Fibroblast of skin of right biceps (primary cell): ENCODE measurements around the gene DHX35.

Source experiments
- DNase-seq: peaks from one replicate; pipeline ENCODE4 v3.0.0-alpha.2; 2013

The DHX35 gene

DNA sequence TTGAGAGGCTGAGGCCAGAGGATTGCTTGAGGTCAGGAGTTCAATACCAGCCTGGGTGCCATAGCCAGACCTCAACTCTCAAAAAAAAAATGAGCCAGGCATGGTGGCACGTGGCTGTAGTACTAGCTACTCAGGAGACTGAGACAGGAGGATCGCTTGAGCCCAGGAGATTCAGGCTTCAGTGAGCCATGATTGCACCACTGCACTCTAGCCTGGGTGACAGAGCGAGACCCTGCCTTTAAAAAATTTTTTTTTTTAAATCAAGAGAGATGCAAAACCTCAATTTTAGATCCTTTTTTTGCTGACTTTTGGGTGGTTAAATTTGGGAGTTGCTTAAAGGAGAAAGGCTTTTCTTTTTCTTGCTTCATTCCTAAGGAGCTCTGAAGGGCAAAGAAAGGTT, 70.9 kb downstream of the DHX35 start:
- no peak for DNase-seq

DNA sequence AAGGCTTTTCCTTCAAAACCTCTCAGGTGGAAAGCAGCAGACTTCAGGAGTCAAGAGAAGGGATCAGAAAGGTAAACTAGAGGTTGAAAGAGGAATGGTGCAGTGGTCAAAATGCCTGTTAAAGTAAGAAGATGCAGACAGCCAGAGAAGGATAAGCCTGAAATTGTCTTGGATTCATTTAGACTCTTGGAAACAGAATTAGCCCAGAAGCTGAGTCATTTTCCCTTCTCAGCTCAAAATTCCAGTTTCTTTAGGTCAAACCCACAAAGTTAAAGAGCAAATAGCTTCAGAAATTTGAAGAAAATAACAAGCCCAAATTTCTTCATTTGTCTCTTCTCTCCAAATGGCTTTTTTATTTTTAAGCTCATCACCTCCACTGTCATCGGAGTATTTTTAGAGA, 73.9 kb downstream of the DHX35 start:
- peak; percentile 30 for DNase-seq

DNA sequence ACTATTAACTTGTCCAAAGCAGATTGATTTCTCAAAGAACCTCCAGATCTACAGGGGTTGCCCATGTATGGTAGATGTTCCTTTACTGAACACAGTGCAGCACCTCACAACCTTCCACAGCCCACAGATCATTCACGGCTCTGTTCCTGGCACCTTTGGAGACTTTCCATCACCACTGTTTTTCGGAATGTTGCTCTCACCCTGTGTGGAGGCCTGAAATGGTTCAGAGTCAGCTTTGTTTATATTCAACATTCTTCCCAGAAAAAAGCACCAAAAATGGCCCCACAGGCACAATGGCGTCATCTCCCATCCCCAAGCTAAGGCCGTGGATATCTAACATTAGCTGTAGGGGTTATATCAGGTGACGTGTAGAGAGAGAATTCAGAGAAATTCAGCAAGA, 74.7 kb downstream of the DHX35 start:
- DNase-seq, result no peak

DNA sequence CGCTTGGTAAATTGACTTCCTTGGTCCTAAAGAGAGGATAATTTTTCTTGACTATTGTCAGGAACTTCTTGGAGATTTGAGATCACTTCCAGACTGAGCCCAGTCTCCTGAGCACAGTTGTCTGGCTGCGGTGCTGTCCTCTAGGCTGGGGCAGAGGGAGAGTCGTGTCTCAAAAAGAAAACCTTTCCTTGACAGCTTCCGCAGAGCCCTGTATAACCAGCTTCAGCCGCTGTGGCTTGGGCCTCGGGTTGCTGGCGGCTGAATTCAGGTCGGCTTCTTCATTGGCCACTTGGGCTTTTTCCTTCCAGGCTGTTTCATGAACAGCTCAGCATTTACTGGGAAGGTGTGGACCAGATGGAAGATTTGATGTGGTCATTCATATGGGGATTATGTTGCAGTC, 75.9 kb downstream of the DHX35 start:
- DNase-seq, result no peak

DNA sequence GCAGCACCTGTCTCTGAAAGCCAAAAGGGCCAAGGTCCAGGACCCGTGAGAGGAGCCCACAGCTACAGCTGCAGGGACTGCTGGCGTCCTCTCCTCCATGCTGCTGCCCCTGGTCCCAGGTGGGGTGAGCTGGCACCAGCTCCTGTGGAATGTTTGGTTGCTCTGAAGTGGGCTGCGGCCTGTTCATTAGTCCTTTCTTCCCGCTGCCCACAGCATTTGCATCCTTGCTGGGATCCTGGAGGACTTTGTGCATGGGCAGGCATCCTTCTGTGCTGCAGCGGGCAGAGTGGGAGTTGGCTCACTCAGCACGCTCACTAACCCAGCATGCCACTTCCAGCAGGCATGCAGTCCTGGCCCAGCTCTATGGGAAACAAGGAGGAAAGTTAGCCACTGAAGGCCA, 76.4 kb downstream of the DHX35 start:
- DNase-seq, result no peak

DNA sequence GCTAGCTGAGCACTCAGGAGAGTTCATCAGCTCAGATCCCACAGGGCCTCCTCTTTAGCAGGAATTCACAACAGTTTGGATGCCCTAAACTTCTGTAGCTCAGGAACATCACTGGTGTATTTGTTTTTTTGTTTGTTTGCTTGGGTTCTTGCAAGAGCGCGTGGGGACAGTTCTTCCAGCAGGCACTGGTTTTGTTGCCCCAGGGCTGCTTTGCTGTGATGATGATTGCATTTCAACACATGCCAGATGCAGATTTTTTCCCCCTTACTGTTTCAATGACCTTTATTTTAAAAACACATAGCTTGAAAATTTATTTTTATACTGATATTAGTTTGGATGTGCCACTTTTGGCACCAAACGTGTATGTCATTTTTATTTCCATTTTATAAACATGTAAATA, 77.1 kb downstream of the DHX35 start:
- DNase-seq, result no peak

DNA sequence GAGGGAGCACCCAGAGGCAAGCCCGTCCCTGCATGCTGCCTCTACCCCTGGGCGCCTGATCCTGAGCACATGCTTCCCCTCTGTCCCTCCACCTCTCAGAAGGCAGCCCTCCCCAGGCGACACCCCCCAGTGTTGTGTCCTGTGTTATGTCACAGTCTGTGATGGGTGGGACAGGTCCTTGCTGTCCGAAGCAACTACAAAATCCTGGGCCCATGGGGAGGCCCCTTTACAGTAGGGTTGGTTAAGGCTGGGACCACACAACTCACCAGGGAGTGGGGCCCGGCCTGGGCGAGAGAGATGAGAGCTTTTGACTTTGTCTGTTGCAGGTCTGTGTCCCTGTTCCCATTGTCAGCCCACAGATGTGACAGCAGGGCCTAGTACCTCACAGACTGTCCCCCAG, 78.0 kb downstream of the DHX35 start:
- no peak for DNase-seq

DNA sequence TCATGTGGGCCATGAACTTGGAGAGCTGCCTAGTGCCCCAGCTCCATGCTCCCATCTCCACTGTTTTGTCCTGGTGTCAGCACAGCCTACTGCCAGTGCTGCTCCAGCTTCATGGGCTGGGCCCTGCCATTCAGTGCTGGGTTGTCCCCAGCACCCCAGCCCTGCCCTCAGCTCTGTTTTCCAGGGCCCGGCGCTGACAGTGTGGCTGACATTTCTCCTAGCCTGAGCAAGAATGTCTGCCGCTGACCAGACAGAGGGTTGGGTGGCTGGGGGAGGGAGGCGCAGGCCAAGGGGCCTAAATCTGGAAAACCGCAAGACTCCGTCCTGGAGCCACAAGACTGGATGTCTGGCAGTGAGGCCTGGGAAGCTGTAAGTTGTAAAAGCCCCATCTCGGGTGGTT, 78.9 kb downstream of the DHX35 start:
- DNase-seq, result no peak

DNA sequence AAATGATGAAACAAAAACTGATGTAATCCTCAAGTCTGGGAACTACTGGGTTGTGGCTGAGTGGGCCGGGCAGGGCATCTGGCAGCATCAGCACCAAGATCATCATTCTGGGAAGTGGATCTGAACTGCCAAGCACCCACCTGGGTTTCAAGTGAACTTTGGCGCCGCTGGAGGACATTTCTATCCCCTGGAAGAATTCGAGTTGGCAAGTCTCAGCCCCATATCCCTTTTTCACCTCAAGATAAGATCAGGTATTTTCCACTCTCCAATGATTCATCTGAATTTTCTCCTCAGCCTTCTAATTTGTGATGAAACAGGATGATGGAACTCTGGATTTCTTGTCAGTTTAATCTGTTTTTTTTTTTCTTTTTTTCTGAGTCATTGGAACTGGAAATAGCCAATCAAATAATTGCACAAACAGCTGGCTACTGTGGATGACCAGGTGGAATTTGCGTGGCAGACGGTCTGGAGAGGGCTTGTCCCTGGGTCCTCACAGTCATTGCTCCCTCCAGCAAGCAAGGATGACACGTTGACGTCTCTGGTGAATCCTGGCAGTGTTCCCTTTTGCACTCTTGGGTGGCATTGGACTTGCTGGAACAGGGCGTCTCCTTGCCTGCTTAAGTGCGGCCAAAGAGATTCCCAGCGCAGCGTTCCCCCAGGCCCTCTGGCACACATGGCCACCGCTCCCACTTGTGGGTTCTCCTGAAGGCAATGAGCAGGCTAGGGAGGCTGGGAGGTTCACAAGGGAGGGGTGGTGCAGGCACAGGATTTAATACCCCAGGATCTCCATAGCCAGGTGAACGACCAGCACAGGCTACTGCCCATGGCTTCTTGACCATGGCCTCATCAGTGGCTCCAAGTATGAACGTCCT, 80.4 kb downstream of the DHX35 start:
- peak; percentile 59 for DNase-seq

DNA sequence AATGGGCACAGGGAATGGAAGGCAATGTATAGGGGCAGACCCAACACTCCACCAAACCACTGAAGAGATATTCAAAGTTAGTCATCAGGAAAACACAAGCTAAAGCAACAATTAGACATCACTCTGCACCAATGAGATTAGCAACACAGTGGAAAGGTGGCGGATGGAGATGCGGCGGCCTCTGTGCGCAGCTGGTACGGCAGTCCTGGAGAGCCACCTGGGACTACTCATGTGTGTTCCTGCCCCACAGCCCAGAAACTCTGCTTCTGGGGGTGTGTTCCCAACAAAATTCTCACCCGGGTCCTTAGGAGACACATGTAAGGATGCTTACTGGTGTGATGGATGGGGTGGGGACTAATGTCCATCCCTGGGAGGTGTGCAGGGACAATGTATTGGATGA, 82.4 kb downstream of the DHX35 start:
- no peak for DNase-seq

DNA sequence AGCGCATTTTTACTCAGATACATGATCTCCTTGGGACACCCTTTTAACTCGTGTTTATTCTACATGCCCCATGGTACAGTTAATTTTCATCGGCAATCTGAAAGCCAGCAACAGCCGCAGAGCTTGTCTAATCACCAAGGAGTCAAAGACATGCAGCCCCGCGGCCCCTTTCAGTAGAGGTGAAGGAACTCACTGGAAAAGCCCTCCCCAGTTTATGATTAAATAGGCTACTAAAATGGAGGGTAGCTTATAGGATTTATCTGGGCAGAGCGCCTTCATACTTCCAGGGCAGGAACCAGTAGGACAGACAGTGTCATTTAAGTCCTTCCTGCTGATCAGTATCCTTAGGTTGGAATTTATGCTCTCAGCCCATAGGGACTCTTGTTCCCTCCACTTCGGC, 83.5 kb downstream of the DHX35 start:
- no peak for DNase-seq

DNA sequence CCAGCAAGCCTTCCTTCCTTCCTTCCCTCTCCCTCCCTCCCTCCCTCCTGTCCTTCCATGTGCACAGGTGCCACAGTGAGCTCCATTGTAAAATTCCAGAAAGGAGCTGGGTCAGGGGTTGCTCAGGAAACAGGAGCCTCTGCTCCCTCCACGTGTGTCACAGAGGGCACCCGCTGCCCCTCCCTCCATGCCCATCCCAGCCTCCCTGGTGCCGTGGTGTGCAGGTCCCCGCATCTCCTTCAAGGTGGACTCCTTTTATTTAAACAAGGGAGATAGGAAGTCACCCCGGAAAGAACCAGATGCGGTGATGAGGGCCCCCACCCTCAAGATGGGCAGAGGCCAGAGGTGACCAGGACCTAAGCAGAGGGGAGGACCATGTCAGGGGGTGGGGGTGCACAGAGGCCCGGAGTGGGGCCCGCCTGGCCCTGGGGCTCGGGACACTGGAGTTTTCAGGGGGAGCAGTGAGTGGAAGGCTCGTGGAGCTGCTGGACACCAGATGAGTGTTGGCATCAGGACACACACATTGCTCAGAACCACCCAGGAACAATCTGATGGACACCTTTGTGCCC, 85.4 kb downstream of the DHX35 start:
- DNase-seq, result no peak

DNA sequence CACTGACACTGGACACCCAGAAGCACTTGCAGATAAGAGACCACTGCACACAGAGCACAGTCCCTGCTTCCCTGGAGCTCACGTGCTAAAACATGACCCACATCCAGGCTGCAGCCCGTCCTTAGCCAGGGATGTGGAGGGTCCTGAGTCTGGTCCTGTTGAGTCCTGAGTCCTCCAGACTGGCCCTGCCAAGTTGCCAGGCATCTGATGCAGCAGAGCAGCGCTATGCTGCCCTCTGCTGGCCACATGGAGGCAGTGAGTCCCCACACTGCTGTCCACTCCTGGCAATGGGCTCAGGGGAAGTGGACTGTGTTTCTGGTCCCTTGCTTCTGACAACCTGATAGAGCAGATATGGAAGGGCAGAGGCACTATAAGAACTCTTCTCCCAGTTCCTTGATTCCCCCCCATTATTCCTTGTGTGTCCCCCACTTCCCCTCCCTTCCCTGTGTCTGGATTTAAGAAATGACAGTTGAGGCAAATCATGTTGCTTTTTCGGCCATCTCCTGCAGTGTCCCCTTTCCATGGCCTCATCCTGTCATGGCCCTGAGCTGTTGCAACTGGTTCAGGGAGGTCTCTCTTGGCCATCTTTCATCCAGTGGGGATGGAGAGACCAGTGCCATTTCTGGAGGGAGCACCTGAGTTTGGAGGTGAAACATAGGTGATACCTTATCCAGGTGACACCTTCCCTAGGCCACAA, 86.0 kb downstream of the DHX35 start:
- peak; percentile 67 for DNase-seq

DNA sequence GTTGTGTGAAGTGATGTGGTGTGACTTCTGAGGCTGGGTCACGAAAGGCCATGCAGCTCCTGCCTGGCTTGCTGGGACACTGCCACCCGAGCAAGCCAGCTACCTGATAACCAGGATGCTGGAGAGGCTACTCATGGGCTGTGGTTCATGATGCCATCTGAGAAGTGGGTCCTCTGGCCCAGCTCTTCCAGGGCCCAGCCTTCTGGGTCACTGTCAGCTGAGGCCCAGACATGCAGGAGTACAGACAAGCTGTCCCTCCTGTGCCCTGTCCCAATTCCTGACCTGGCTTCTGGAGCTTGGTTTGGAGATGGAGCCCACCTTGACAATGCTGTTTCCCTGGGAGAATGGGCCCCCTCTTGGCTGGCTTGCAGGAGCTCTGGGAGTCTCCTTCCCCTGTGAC, 87.0 kb downstream of the DHX35 start:
- DNase-seq, result no peak

DNA sequence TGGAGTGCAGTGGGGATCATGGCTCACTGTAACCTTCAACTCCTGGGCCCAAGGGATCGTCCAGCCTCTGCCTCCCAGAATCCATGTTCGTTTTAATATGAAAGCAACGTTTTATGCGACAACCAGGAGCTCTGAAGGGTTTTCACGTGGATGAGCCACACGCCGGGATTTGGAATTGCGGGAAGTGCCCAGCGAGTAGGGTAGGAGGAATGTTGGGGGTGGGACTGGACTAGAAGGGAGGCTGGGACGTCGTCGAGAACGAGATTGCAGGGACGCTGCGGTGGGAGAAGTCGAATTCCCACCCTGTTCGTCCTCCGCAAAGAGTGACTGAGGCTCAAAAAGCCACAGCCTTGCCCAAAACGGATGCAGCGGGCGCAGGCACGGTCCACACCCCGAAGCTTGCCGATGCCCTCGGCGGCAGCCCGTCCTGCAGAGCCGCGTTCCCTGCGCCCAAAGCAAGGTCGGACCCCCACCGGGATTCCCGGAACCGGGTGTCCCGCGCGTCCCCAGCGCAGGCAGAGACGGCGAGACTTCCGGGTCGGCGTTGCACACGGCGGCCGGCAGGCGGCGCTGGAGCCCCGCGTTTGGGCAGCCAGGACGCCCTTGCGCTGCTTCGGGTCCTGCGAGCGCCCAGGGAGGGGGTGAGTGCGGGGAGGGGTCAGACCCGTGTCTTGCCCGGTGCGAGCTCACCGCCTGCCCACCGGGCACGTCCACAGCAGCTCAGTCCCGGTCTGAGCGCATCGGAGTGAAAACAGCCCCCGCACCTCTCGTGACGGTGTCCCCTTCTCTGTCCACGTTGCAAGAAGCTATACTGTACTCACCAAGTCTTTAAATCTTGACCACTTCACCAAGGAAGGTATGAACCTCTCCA, 87.8 kb downstream of the DHX35 start:
- peak; percentile 72 for DNase-seq

DNA sequence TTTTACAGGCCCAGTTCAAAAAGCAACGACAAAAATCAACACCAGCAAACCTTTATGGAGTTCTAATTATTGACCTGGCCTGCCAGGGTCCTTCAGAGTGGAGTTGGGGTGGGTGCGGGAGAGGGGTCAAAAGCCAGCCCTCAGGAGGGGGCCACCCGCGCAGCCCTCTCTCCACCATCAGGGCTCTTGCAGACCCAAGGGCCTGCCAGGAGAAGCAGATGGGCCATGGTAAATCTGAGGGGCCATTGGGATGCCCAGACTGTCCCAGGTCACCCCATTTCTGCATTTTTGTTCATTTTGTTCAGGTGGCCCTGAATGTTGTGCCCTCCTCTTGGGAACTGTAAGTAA, 88.4 kb downstream of the DHX35 start:
- no peak for DNase-seq

DNA sequence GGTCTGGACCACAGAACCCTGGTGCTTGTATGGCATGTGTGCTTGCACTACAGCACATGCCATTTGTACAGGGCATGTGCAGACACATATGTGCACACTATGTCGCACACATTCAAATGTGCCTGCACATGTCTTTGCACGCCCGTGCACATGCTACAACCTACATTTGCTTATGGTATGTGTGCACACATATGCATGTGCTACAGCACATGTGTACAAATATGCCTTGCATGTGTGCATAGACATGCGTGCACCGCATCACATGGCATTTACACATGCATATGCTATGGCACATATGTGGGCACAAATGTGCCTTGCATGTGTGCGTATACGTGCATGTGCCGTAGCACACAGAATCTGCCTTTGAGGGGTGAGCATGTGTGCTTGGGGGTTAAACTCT, 90.5 kb downstream of the DHX35 start:
- no peak for DNase-seq

DNA sequence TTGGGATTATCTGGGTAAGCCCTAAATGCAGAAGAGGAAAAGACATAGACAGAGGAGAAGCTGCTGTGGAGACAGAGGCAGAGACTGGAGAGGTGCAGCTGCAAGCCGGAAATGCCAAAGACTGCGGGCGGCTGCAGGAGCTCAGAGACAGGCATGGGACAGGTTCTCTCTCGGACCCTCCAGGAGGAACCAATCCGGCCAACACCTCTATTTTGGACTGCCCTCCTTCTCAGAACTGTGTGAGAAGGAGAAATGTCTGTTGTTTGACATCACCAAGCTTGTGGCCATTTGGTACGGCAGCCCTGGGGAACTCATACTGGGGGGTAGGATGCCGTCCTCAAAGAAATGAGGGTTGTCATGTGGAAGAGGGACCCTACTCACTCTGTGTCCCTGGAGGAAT, 95.0 kb downstream of the DHX35 start:
- no peak for DNase-seq

DNA sequence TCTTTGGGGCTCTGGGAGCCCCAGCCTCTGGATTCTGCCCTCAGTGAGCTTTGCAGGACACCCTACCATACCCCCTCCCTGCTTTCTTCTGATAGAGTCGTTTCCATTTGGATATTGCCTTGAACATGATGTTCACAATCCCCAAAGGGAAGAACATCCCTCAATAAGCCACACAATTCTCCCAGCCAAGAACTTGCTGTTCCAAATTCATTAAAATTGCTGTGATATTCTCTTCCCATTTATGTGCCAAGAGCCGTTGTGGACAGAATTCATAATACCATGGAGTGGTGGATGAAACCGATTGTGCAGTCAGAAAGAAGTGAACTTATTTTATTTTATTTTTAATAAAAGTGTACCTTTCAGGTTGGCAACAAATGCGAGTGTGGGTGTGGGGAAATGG, 95.8 kb downstream of the DHX35 start:
- DNase-seq, result no peak

DNA sequence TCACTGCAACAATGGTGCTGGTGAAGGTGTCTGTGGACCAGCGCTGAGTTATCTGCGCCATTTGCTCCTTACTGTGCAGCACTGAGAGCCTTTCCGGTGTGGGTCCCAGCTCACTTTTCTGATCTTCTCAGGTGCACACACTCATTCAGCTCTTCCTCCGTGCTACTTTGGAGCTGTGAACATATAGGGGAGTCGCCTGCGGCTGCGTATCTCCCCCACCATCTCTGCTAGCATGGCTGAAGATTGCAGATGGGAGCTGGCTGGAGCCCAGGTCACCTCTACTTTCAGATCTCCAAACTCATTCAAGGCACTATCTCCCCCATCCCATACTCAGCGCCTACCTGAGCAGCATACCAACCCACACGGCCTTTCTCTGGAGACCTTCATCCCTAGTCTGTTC, 96.9 kb downstream of the DHX35 start:
- no peak for DNase-seq

DNA sequence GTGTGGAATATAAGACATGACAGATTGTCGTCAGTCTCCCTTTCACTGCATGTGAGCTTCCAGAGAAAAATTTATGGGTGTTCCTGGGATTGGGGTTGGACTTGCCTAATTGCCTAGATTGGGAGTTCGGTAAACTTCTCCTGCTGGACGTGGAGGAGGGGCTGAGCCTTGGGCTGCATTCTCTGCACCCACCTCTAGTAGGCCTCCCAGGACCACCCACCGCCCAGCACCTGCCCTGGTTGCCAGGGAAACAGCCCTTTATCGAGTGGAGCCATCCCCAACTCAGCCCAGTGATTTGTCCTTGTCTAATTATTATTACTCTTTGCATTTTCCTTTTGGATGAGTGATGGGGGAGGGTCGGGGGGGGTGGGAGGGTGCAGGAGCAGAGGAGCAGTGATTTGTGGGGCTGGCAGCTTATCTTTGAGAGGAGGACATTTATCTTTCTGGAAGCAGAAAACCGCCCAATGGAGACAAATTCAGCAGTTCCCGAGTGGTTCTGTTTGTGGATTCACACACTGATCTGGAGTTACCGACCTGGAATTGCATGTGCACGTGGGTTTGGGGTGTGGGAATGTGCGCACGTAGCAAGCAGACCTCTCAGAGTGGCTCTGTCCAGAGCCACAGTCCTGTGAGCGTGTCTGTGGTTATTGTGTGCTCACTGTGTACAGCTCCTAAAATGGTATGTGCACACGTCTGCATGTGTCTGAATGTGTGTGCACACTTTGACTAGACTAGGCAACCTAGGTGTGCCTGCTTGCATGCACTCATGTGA, 104.5 kb downstream of the DHX35 start:
- no peak for DNase-seq

DNA sequence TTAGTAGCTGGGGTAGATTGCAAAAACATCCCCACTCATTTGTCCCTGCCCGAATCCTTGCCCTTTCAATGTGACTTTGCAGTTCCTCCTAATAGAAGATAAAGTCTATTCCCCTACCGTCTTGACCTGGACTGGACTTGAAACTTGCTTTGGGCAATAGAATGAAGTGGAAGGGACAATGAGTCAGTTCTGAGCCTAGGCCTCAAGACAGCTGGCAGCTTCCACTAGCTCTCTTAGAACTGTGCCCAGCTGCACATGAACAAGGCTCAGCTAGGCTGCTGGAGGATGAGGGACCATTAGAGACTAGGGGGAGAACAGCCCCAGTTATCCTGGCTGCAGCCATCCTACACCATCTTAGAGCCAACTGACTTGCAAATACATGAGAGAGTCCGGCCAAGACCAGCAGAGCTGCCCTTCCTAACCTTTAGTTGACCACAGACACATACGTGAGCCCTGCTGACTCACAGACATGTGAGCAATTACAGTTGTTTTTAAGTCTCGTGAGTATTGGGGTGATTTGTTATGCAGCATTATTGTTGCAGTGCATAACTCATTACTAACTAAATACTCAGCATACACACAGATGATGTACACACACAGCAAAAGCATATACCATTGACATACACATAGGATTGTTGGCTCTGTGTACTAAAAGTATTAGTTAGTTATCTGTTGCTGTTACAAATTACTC, 105.5 kb downstream of the DHX35 start:
- no peak for DNase-seq
